HepG2 (cell line): ENCODE data around the gene CTF1. TPM values are rescaled to one million over a fixed set of nuclear protein-coding genes. Genes with fewer than 3 reads are reported as not detected.

Source experiments
- ATAC-seq: fragments of 200-7000 bp; cut with Tn5 transposase; 3 replicates; pipeline ENCODE4 v1.9.1; 2020; ENCODE audit warnings: mild to moderate bottlenecking, moderate library complexity
- BruUV-seq: library from RNA; stranded (reverse); fragments of 400-500 nt; replicated peaks from 2 replicates; lab custom pipeline; 2021; lab: Mats Ljungman, UMichigan
- CTCF ChIA-PET: fragments of 300-600 bp; formaldehyde crosslinking; extraction: SDS; loops from one replicate; lab custom pipeline; 2021; ENCODE audit warnings: low total read pairs, inconsistent platforms, low intra/inter-chr PET ratio; lab: Yijun Ruan, JAX
- POLR2A ChIA-PET: fragments of 350-600 bp; sonication (Branson Sonifier 250); formaldehyde crosslinking; loops from one replicate; lab custom pipeline; 2020; ENCODE audit warnings: antibody characterized with exemption, inconsistent platforms; lab: Yijun Ruan, JAX
- DNase-seq: peaks from one replicate; pipeline ENCODE4 v3.0.0-alpha.2; 2015; ENCODE audit warnings: low spot score
- FAIRE-seq: peaks from 3 replicates; lab custom pipeline; 2011; peaks lifted over from hg19 to GRCh38; lab: Jason Lieb, UNC
- H2AFZ ChIP-seq: one replicate; pipeline ENCODE4 v1.6.1; 2011; ENCODE audit warnings: low read length, inconsistent platforms
- H3K27ac ChIP-seq: fragments of 300-600 bp; 3 replicates; pipeline ENCODE4 v1.8.0; 2011; ENCODE audit warnings: mixed run types, mild to moderate bottlenecking, mixed read lengths, low read length, inconsistent platforms; ENCODE audit not compliant: insufficient read depth; ENCODE audit errors: extremely low read length
- H3K27me3 ChIP-seq, 2 experiments: fragments of 200-600 bp in 1 of 2; 2 replicates in 1 of 2; 3 replicates in 1 of 2; pipeline versions ENCODE4 v1.6.0 to v1.8.0; 2011; ENCODE audit warnings: low read length in 2 of 2, mild to moderate bottlenecking in 2 of 2, moderate library complexity in 2 of 2, inconsistent platforms in 1 of 2; ENCODE audit not compliant: insufficient read depth in 2 of 2, control insufficient read depth in 1 of 2
- H3K36me3 ChIP-seq, 2 experiments: fragments of 200-600 bp in 1 of 2; replicated peaks in 1 of 2; 2 replicates in 1 of 2; 3 replicates in 1 of 2; pipeline versions ENCODE4 v1.5.1 to v1.8.0; 2011; ENCODE audit warnings: low read length in 2 of 2, inconsistent platforms in 1 of 2; ENCODE audit not compliant: insufficient read depth in 2 of 2, control insufficient read depth in 1 of 2
- H3K4me1 ChIP-seq: 2 replicates; pipeline ENCODE4 v1.5.1; 2012; ENCODE audit warnings: low read length, inconsistent platforms; ENCODE audit not compliant: insufficient read depth
- H3K4me2 ChIP-seq: 2 replicates; pipeline ENCODE4 v1.6.0; 2011; ENCODE audit warnings: low read depth, low read length, inconsistent platforms
- H3K4me3 ChIP-seq, 3 experiments: fragments of 200-600 bp in 1 of 3; sonication (generic), shearing (Covaris generic) in 1 of 3; replicated peaks in 1 of 3; 2 replicates each; pipeline ENCODE4 v1.5.1; 2011 to 2016; ENCODE audit warnings: low read length in 3 of 3, inconsistent platforms in 2 of 3, low read depth in 2 of 3, mild to moderate bottlenecking in 2 of 3, control low read depth in 1 of 3, mixed read lengths in 1 of 3; ENCODE audit not compliant: insufficient read depth in 1 of 3
- H3K79me2 ChIP-seq: one replicate; pipeline ENCODE4 v1.6.1; 2011; ENCODE audit warnings: low read length, inconsistent platforms; ENCODE audit not compliant: insufficient read depth
- H3K9ac ChIP-seq: 2 replicates; pipeline ENCODE4 v1.6.0; 2011; ENCODE audit warnings: mild to moderate bottlenecking, low read depth, low read length, inconsistent platforms; ENCODE audit not compliant: insufficient read depth
- H3K9me3 ChIP-seq: 2 replicates; pipeline ENCODE4 v1.5.1; 2012; ENCODE audit warnings: mild to moderate bottlenecking, low read length
- H4K20me1 ChIP-seq: 2 replicates; pipeline ENCODE4 v1.6.0; 2011; ENCODE audit warnings: inconsistent platforms, mild to moderate bottlenecking, low read length, moderate library complexity; ENCODE audit not compliant: insufficient read depth
- ADNP ChIP-seq: sonication (generic); formaldehyde crosslinking; IDR thresholded peaks from 2 replicates; pipeline ENCODE4 v1.4.0; 2020; ENCODE audit warnings: missing genetic modification reagents
- ARID5B ChIP-seq: IDR thresholded peaks from 2 replicates; pipeline ENCODE4 v1.4.0; 2020; ENCODE audit warnings: mild to moderate bottlenecking, missing genetic modification reagents
- ETV5 ChIP-seq: IDR thresholded peaks from 2 replicates; pipeline ENCODE4 v1.6.1; 2018; ENCODE audit warnings: missing biosample characterization, missing genetic modification reagents, inconsistent platforms, borderline replicate concordance
- FOXK1 ChIP-seq: sonication (generic); formaldehyde crosslinking; IDR thresholded peaks from 2 replicates; pipeline ENCODE4 v1.4.0; 2020; ENCODE audit warnings: low read depth, missing genetic modification reagents, borderline replicate concordance
- GFI1 ChIP-seq: sonication (generic); formaldehyde crosslinking; IDR thresholded peaks from 2 replicates; pipeline ENCODE4 v1.5.0; 2020; ENCODE audit warnings: missing genetic modification reagents, mild to moderate bottlenecking, borderline replicate concordance
- KDM1A ChIP-seq: IDR thresholded peaks from 2 replicates; pipeline ENCODE4 v1.6.1; 2016; ENCODE audit warnings: missing compliant biosample characterization
- LCORL ChIP-seq, 2 experiments: fragments of 450-650 bp in 1 of 2; sonication (generic) in 1 of 2; formaldehyde crosslinking in 1 of 2; IDR thresholded peaks; 2 replicates each; pipeline versions ENCODE4 v1.5.0 to v1.6.1; 2017 to 2020; ENCODE audit warnings: antibody characterized with exemption in 1 of 2, missing genetic modification reagents in 1 of 2
- NCOR1 ChIP-seq: fragments of 200-600 bp; sonication (generic); IDR thresholded peaks from 2 replicates; pipeline ENCODE4 v1.7.0; 2017; ENCODE audit warnings: antibody characterized with exemption, low read length, borderline replicate concordance
- NFRKB ChIP-seq: fragments of 450-650 bp; IDR thresholded peaks from 2 replicates; pipeline ENCODE4 v1.6.1; 2017
- PPARG ChIP-seq: conservative IDR thresholded peaks from 2 replicates; pipeline ENCODE4 v1.6.1; 2016; ENCODE audit warnings: missing biosample characterization, missing genetic modification reagents
- U2AF2 ChIP-seq: fragments of 200-400 bp; formaldehyde crosslinking; IDR thresholded peaks from 2 replicates; pipeline ENCODE4 v1.6.1; 2017; ENCODE audit warnings: low read depth, mild to moderate bottlenecking, low read length
- ZKSCAN1 ChIP-seq: fragments of 150-350 bp; IDR thresholded peaks from 2 replicates; pipeline ENCODE4 v1.6.1; 2014; ENCODE audit warnings: low read length
- ZMYM3 ChIP-seq: sonication (generic); formaldehyde crosslinking; IDR thresholded peaks from 2 replicates; pipeline ENCODE4 v1.5.1; 2020; ENCODE audit warnings: mild to moderate bottlenecking, missing genetic modification reagents
- ZNF33A ChIP-seq: sonication (generic); formaldehyde crosslinking; IDR thresholded peaks from 2 replicates; pipeline ENCODE4 v1.5.1; 2020; ENCODE audit warnings: missing genetic modification reagents, mild to moderate bottlenecking, moderate library complexity, borderline replicate concordance
- WGBS: methylation state at CpG from one replicate; pipeline ENCODE4 v1.1.6; 2017; ENCODE audit warnings: low lambda C conversion rate; 5-methylcytosine and 5-hydroxymethylcytosine counted together
- in situ Hi-C: cut with HindIII; loops from 2 replicates; pipeline ENCODE4 v1.10.0; 2017; ENCODE audit warnings: low pct_unique_long_range_greater_than_20kb; ENCODE audit not compliant: extremely low pct_ligation_motif_present
- intact Hi-C: fragments of 100-400 bp; cut with micrococcal nuclease; formaldehyde crosslinking; loops from one replicate; pipeline ENCODE4 v1.10.0; 2022; ENCODE audit not compliant: unreplicated experiment
- polyA plus RNA-seq, 8 experiments: library from polyadenylated mRNA; depleted of rRNA in 3 of 8; stranded (reverse) in 7 of 8; unstranded in 1 of 8; fragments of >200 nt; fragmentation: Illumina TruSeq in 4 of 8; extraction: Trizol in 4 of 8; gene quantifications; 2 replicates each; pipeline versions ENCODE4 v1.2.1 to v1.2.3, GENCODE V29; 2011 to 2016; ENCODE audit warnings: low read depth in 4 of 8, missing spikeins in 1 of 8, mixed read lengths in 1 of 8; ENCODE audit not compliant: insufficient read depth in 1 of 8
- total RNA-seq, 5 experiments: library from RNA; depleted of rRNA; stranded (reverse); fragments of >200 nt; fragmentation: Illumina TruSeq; extraction: Trizol; gene quantifications; 2 replicates each; pipeline ENCODE4 v1.2.3, GENCODE V29; 2016; ENCODE audit warnings: low read depth in 1 of 5
- TF ChIP-seq, protein P1 (sequence below): sonication (generic); formaldehyde crosslinking; IDR thresholded peaks from 2 replicates; pipeline ENCODE4 v1.5.0; 2020; ENCODE audit warnings: mild to moderate bottlenecking, missing genetic modification reagents

The CTF1 gene
- total and polyA plus RNA-seq, 2 of the 13 experiments (the other 11 are each of a cell fraction or from before 2014, with no cell fraction given): 0.13 to 1.8 TPM

GRCh38 chr16:30899794-30900193 is 3.4 kb downstream of the CTF1 start (continued):
- TF ChIP-seq, protein P1, sequence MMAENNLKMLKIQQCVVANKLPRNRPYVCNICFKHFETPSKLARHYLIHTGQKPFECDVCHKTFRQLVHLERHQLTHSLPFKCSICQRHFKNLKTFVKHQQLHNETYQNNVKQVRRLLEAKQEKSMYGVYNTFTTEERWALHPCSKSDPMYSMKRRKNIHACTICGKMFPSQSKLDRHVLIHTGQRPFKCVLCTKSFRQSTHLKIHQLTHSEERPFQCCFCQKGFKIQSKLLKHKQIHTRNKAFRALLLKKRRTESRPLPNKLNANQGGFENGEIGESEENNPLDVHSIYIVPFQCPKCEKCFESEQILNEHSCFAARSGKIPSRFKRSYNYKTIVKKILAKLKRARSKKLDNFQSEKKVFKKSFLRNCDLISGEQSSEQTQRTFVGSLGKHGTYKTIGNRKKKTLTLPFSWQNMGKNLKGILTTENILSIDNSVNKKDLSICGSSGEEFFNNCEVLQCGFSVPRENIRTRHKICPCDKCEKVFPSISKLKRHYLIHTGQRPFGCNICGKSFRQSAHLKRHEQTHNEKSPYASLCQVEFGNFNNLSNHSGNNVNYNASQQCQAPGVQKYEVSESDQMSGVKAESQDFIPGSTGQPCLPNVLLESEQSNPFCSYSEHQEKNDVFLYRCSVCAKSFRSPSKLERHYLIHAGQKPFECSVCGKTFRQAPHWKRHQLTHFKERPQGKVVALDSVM (CRISPR knock-in tag): peak; percentile 33; the same call in 1 of the 2 replicates
- TF ChIP-seq GFI1 (CRISPR knock-in tag): no peak
- peak; percentile 63; the same call in 1 of the 2 replicates for TF ChIP-seq ZMYM3 (CRISPR knock-in tag)

GRCh38 chr16:30900588-30900987 is 4.2 kb downstream of the CTF1 start:
- peaks cover 75% of the 10 kb centered on the region for H3K4me1 ChIP-seq
- TF ChIP-seq, protein P1 (CRISPR knock-in tag): peak; percentile 99
- TF ChIP-seq FOXK1 (CRISPR knock-in tag) (0 out of 2 replicates have a peak, but pooled peaks have one; percentile 14), ZNF33A (CRISPR knock-in tag) (no peak), ETV5 (CRISPR knock-in tag) (peak; percentile 17; the same call in 1 of the 2 replicates), LCORL (IDR thresholded peaks at IDR 0.05) (no peak), LCORL (CRISPR knock-in tag; IDR thresholded peaks at IDR 0.05) (no peak), ARID5B (0 out of 2 replicates have a peak, but pooled peaks have one; percentile 28), NCOR1 (peak; percentile 56; the same call in 1 of the 2 replicates), ZKSCAN1 (peak; percentile 36; the same call in 1 of the 2 replicates), NFRKB (no peak), ADNP (CRISPR knock-in tag) (peak; percentile 62; the same call in 1 of the 2 replicates), PPARG (CRISPR knock-in tag) (peak; percentile 57), KDM1A (CRISPR knock-in tag) (0 out of 2 replicates have a peak, but pooled peaks have one; percentile 33), U2AF2 (0 out of 2 replicates have a peak, but pooled peaks have one; percentile 59)

More at GRCh38 chr16:30900588-30900987, 4.2 kb downstream of the CTF1 start:
- no peaks in the 10 kb centered on the region for H4K20me1 ChIP-seq
- peak overlapping the region; percentile 1 for H3K27ac ChIP-seq
- H3K9ac ChIP-seq: no peak overlapping the region
- H3K79me2 ChIP-seq: no peaks in the 10 kb centered on the region
- CTCF ChIA-PET: interaction anchor here (2.1 kb wide), 1 partner anchor 56 kb away, joined by 25 read pairs; no protein-coding TSS in a partner anchor
- FAIRE-seq: no peak
- peak; percentile 56 for DNase-seq
- no peak overlapping the region for H2AFZ ChIP-seq
- in situ Hi-C loops: no loop called here
- H3K27me3 ChIP-seq: no peaks in the 10 kb centered on the region
- no peaks in the 10 kb centered on the region for H3K9me3 ChIP-seq
- peak overlapping the region in 1 of 3 experiments; percentile 77; a peak in 1 of 6 replicates for H3K4me3 ChIP-seq
- no TSS peak for BruUV-seq
- intact Hi-C loops: no loop called here
- no peaks in the 10 kb centered on the region for H3K36me3 ChIP-seq
- POLR2A ChIA-PET: interaction anchor here (1.0 to 3.6 kb wide), 4 partner anchors 25 to 153 kb away, joined by 3 to 29 read pairs (median 16); partner anchors contain the start of gene PHKG2
- WGBS: 23% methylated on average over 5 of the region's 5 CpGs
- H3K4me2 ChIP-seq: peak overlapping the region; percentile 81
- ATAC-seq: no peak
